Osteoblast (primary cell): ENCODE data around the gene IQCK. TPM values are rescaled to one million over a fixed set of nuclear protein-coding genes. Genes with fewer than 3 reads are reported as not detected.

Source experiments
- DNase-seq: peaks from one replicate; pipeline ENCODE4 v3.0.0; 2011; ENCODE audit warnings: low spot score, mixed read lengths; ENCODE audit not compliant: insufficient read length; ENCODE audit errors: missing footprints
- H2AFZ ChIP-seq: 2 replicates; pipeline ENCODE4 v1.6.0; 2011; ENCODE audit warnings: mild to moderate bottlenecking, low read length
- H3K27ac ChIP-seq: 2 replicates; pipeline ENCODE4 v1.5.1; 2011; ENCODE audit warnings: mild to moderate bottlenecking, low read depth, low read length, moderate library complexity
- H3K27me3 ChIP-seq: 2 replicates; pipeline ENCODE4 v1.6.0; 2012; ENCODE audit warnings: mild to moderate bottlenecking, control low read depth, inconsistent platforms, low read length, moderate library complexity; ENCODE audit not compliant: insufficient read depth
- H3K36me3 ChIP-seq: 2 replicates; pipeline ENCODE4 v1.5.1; 2011; ENCODE audit warnings: mild to moderate bottlenecking, low read length, control low read depth, moderate library complexity; ENCODE audit not compliant: insufficient read depth
- H3K4me1 ChIP-seq: 2 replicates; pipeline ENCODE4 v1.5.1; 2011; ENCODE audit warnings: mild to moderate bottlenecking, low read length, control low read depth, moderate library complexity; ENCODE audit not compliant: insufficient read depth
- H3K4me2 ChIP-seq: 2 replicates; pipeline ENCODE4 v1.6.0; 2011; ENCODE audit warnings: mild to moderate bottlenecking, low read length; ENCODE audit not compliant: insufficient read depth
- H3K4me3 ChIP-seq: fragments of 200-600 bp; sonication (generic); 3 replicates; pipeline ENCODE4 v1.5.1; 2012; ENCODE audit warnings: mild to moderate bottlenecking, low read length, inconsistent platforms; ENCODE audit not compliant: insufficient read depth
- H3K79me2 ChIP-seq: 2 replicates; pipeline ENCODE4 v1.6.0; 2012; ENCODE audit warnings: mild to moderate bottlenecking, low read length, control low read depth, inconsistent platforms; ENCODE audit not compliant: insufficient read depth
- H3K9me3 ChIP-seq: 2 replicates; pipeline ENCODE4 v1.5.1; 2011; ENCODE audit warnings: low read depth, low read length, control low read depth
- H4K20me1 ChIP-seq: 2 replicates; pipeline ENCODE4 v1.6.0; 2012; ENCODE audit warnings: mild to moderate bottlenecking, low read length, control low read depth; ENCODE audit not compliant: insufficient read depth
- total RNA-seq: library from RNA; depleted of rRNA; stranded (reverse); fragments of >200 nt; gene quantifications from 2 replicates; pipeline ENCODE4 v1.2.3, GENCODE V29; 2012
- TF ChIP-seq, protein P1 (sequence below): IDR thresholded peaks from 2 replicates; pipeline ENCODE4 v1.5.1; 2011; ENCODE audit warnings: mild to moderate bottlenecking, low read depth, low read length, moderate library complexity; ENCODE audit errors: extremely low read depth

The IQCK gene
- total RNA-seq, 1 donor: 8.7 TPM

DNA sequence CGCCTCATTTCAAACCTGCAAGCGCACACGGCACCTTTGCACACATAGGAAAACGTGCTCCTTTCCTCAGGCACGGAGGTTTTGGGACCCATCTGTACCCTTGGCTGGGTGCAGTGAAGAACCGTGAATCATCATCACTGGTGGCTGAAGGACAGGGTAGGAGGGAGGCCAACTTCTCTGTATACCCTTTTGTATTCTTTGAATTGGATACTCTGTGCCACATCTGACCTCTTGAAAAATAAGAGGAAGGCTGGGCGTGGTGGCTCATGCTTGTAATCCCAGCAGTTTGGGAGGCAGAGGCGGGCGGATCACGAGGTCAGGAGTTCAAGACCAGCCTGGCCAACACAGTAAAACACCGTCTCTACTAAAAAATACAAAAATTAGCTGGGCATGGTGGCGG lies 154.9 kb downstream of the IQCK start:
- Histone ChIP-seq H3K4me1 (no peaks in the 10 kb centered on the region), H3K27ac (no peak overlapping the region), H2AFZ (no peak overlapping the region), H3K4me3 (no peak overlapping the region), H3K79me2 (no peaks in the 10 kb centered on the region), H4K20me1 (no peaks in the 10 kb centered on the region), H3K27me3 (no peaks in the 10 kb centered on the region), H3K4me2 (no peak overlapping the region), H3K9me3 (no peaks in the 10 kb centered on the region), H3K36me3 (no peaks in the 10 kb centered on the region)
- TF ChIP-seq, protein P1, sequence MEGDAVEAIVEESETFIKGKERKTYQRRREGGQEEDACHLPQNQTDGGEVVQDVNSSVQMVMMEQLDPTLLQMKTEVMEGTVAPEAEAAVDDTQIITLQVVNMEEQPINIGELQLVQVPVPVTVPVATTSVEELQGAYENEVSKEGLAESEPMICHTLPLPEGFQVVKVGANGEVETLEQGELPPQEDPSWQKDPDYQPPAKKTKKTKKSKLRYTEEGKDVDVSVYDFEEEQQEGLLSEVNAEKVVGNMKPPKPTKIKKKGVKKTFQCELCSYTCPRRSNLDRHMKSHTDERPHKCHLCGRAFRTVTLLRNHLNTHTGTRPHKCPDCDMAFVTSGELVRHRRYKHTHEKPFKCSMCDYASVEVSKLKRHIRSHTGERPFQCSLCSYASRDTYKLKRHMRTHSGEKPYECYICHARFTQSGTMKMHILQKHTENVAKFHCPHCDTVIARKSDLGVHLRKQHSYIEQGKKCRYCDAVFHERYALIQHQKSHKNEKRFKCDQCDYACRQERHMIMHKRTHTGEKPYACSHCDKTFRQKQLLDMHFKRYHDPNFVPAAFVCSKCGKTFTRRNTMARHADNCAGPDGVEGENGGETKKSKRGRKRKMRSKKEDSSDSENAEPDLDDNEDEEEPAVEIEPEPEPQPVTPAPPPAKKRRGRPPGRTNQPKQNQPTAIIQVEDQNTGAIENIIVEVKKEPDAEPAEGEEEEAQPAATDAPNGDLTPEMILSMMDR: no peak
- DNase-seq: no peak

DNA sequence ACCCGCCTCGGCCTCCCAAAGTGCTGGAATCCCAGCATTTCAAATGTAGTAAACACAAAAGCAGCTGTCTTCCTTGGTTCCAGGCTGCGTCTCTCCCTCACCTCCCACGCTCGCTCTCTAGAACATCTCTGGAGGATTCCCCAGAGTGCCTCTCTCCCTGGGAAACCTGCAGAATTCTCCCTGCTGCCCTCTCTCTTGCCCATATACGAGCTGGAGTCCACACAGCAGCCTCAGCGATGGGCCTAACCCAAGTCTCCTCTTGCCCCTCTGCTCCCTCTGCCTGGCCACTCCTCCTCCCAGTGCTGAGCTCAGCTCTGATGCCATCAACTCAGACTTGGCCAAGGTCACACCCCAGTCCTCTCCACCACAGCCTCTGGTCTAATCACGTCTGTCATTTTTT lies 156.0 kb downstream of the IQCK start:
- Histone ChIP-seq H3K36me3 (no peaks in the 10 kb centered on the region), H3K4me3 (no peak overlapping the region), H3K4me2 (no peak overlapping the region), H3K79me2 (no peaks in the 10 kb centered on the region), H3K4me1 (no peaks in the 10 kb centered on the region), H3K27me3 (no peaks in the 10 kb centered on the region), H3K9me3 (no peaks in the 10 kb centered on the region), H3K27ac (no peak overlapping the region), H4K20me1 (no peaks in the 10 kb centered on the region), H2AFZ (no peak overlapping the region)
- TF ChIP-seq, protein P1: no peak
- no peak for DNase-seq

DNA sequence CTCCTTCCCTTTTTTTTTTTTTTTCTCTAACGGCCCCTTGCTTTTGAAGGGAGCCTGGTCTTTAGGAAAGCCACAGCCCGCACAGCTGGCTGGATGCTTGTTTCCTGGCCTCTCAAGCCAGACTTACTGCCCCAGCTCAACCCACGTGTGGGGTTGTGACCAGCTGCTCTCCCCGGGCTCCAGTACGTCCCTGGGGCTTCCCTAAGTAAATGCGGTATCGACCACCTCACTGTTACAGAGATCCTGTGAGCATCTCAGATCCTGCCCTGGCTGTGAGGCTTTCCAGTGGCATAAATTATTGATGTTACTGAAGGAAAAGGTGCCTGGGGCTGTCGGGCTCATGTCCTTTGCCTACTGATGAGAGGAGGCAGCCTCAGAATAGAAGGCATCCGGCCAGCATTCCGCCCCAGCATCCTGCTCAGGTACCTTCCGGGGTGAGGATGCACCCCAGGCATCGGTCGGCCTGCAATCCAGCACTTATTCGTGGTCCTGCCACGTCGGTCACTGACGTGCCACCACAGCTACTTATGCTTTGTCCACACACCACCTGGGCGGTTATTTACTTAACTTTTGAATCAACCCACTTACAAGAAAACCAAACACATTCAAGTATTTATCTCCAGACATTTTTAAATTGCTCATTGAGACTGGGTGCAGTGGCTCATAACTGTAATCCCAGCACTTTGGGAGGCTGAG lies 156.9 kb downstream of the IQCK start:
- TF ChIP-seq, protein P1: no peak
- H3K36me3 ChIP-seq: no peaks in the 10 kb centered on the region
- H3K4me3 ChIP-seq: no peak overlapping the region
- no peaks in the 10 kb centered on the region for H4K20me1 ChIP-seq
- DNase-seq: no peak
- no peak overlapping the region for H3K4me2 ChIP-seq
- H3K4me1 ChIP-seq: no peaks in the 10 kb centered on the region
- H3K9me3 ChIP-seq: no peaks in the 10 kb centered on the region
- no peaks in the 10 kb centered on the region for H3K79me2 ChIP-seq
- H3K27ac ChIP-seq: no peak overlapping the region
- H2AFZ ChIP-seq: no peak overlapping the region
- H3K27me3 ChIP-seq: no peaks in the 10 kb centered on the region

DNA sequence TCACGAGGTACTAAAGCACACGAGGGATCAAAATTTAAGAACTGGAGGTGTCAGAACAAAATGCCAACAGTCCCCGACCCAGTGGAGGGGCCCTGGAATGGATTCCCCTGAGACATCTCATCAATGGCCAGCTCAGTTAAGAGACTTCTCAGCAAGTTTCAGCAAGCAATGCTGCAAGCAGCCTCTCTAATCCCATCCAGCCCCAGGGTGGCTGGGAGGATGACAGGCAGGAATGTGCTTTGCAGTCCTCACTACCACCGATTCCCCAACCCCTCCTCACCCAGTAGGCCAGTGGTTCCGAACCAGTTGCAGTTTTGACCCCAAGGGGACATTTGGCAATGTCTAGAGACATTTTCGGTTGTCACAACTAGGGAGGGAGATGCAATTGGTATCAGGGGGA lies 157.8 kb downstream of the IQCK start:
- TF ChIP-seq, protein P1: no peak
- Histone ChIP-seq H3K4me3 (no peak overlapping the region), H3K9me3 (no peaks in the 10 kb centered on the region), H4K20me1 (no peaks in the 10 kb centered on the region), H2AFZ (no peak overlapping the region), H3K79me2 (no peaks in the 10 kb centered on the region), H3K4me2 (no peak overlapping the region), H3K27me3 (peaks cover 3% of the 10 kb centered on the region), H3K4me1 (no peaks in the 10 kb centered on the region), H3K27ac (no peak overlapping the region), H3K36me3 (no peaks in the 10 kb centered on the region)
- no peak for DNase-seq
